HEK293 (cell line): Measurements from ENCODE around the gene SMCP.

ENCODE experiments used
- KLF9 ChIP-seq: fragments of 450-650 bp; formaldehyde crosslinking; IDR thresholded peaks from 2 replicates; pipeline ENCODE4 v1.5.1; 2016; ENCODE audit warnings: missing biosample characterization, missing genetic modification characterization, low read depth
- SETDB1 ChIP-seq: IDR thresholded peaks from one replicate; pipeline ENCODE4 v1.6.1; 2017; ENCODE audit warnings: mild to moderate bottlenecking, low read length, moderate library complexity, mixed read lengths; ENCODE audit not compliant: insufficient read length
- ZNF112 ChIP-seq: fragments of 450-650 bp; formaldehyde crosslinking; IDR thresholded peaks from 2 replicates; pipeline ENCODE4 v1.5.0; 2017; ENCODE audit warnings: missing biosample characterization, missing genetic modification characterization
- TF ChIP-seq, protein P1 (sequence below): fragments of 450-650 bp; formaldehyde crosslinking; IDR thresholded peaks from 2 replicates; pipeline ENCODE4 v1.5.1; 2016; ENCODE audit warnings: missing biosample characterization, missing genetic modification characterization
- TF ChIP-seq, protein P2 (sequence below): fragments of 450-650 bp; formaldehyde crosslinking; IDR thresholded peaks from 2 replicates; pipeline ENCODE4 v1.5.1; 2016; ENCODE audit warnings: missing biosample characterization, missing genetic modification characterization

DNA sequence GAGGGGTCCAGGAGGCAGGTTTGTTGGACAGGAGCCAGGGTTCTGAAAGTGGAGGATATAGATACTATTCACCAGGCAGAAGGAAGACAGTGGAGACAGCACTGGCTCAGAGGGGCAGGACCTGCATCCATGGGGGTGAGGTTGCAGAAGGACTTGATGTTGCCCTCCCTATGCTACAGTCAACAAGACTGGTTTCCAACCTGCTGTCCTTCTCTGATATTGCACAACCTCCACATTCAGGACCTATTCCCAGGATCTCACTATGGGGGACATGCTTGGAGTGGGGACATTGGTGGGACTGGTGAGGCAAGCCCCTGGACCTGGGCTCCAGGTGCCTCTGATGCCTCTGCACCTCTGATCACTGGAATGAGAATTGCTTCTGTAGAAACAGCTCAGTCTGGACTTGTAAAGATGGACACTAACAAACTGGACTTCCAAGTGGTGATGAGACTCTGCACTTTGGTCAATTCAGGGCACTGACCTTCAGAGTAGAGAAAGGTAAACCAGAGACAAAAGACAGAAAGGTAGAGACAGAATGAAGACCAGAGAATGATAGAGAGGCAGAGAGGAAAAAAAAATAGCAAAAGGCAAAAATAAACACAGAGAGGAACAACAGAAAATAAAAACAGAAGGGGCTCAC is 1.6 kb downstream of the SMCP start:
- TF ChIP-seq ZNF112 (no peak), KLF9 (tag by site-specific recombination) (no peak), SETDB1 (no peak)
- TF ChIP-seq, protein P1, sequence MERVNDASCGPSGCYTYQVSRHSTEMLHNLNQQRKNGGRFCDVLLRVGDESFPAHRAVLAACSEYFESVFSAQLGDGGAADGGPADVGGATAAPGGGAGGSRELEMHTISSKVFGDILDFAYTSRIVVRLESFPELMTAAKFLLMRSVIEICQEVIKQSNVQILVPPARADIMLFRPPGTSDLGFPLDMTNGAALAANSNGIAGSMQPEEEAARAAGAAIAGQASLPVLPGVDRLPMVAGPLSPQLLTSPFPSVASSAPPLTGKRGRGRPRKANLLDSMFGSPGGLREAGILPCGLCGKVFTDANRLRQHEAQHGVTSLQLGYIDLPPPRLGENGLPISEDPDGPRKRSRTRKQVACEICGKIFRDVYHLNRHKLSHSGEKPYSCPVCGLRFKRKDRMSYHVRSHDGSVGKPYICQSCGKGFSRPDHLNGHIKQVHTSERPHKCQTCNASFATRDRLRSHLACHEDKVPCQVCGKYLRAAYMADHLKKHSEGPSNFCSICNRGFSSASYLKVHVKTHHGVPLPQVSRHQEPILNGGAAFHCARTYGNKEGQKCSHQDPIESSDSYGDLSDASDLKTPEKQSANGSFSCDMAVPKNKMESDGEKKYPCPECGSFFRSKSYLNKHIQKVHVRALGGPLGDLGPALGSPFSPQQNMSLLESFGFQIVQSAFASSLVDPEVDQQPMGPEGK (tag by site-specific recombination) = no peak
- TF ChIP-seq, protein P2, sequence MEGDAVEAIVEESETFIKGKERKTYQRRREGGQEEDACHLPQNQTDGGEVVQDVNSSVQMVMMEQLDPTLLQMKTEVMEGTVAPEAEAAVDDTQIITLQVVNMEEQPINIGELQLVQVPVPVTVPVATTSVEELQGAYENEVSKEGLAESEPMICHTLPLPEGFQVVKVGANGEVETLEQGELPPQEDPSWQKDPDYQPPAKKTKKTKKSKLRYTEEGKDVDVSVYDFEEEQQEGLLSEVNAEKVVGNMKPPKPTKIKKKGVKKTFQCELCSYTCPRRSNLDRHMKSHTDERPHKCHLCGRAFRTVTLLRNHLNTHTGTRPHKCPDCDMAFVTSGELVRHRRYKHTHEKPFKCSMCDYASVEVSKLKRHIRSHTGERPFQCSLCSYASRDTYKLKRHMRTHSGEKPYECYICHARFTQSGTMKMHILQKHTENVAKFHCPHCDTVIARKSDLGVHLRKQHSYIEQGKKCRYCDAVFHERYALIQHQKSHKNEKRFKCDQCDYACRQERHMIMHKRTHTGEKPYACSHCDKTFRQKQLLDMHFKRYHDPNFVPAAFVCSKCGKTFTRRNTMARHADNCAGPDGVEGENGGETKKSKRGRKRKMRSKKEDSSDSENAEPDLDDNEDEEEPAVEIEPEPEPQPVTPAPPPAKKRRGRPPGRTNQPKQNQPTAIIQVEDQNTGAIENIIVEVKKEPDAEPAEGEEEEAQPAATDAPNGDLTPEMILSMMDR (tag by site-specific recombination) = no peak
